HG03280 (cell line): ENCODE data around the gene STK32A.

Source experiments
- ATAC-seq: cut with Tn5 transposase; IDR thresholded peaks from one replicate; pipeline ENCODE4 v1.9.1; 2021; ENCODE audit warnings: mild to moderate bottlenecking, moderate library complexity; ENCODE audit not compliant: unreplicated experiment

STK32A gene

GRCh38 chr5:147248561-147248960 lies 13.7 kb downstream of the STK32A start:
- no peak for ATAC-seq

- no peak for ATAC-seq
Measured at GRCh38 chr5:147259837-147260236, 25.0 kb downstream of the STK32A start.

GRCh38 chr5:147267082-147267832 lies 32.4 kb downstream of the STK32A start:
- ATAC-seq, result no peak

- no peak for ATAC-seq
Measured at GRCh38 chr5:147276497-147276896, 41.7 kb downstream of the STK32A start.

GRCh38 chr5:147286296-147286695 lies 51.5 kb downstream of the STK32A start:
- ATAC-seq, result no peak

- no peak for ATAC-seq
Measured at GRCh38 chr5:147287110-147287509, 52.3 kb downstream of the STK32A start.

GRCh38 chr5:147290261-147290660 lies 55.4 kb downstream of the STK32A start:
- ATAC-seq, result no peak

- ATAC-seq, result no peak
Measured at GRCh38 chr5:147303251-147303650, 68.4 kb downstream of the STK32A start.

GRCh38 chr5:147303976-147304375 lies 69.2 kb downstream of the STK32A start:
- ATAC-seq, result no peak

GRCh38 chr5:147305147-147305546 lies 70.3 kb downstream of the STK32A start:
- no peak for ATAC-seq

GRCh38 chr5:147306351-147306750 lies 71.5 kb downstream of the STK32A start:
- ATAC-seq, result no peak

- no peak for ATAC-seq
Measured at GRCh38 chr5:147307170-147307569, 72.3 kb downstream of the STK32A start.

- ATAC-seq, result no peak
Measured at GRCh38 chr5:147309621-147310020, 74.8 kb downstream of the STK32A start.

GRCh38 chr5:147310059-147310704 lies 75.4 kb downstream of the STK32A start:
- ATAC-seq, result no peak

- no peak for ATAC-seq
Measured at GRCh38 chr5:147317978-147318684, 83.3 kb downstream of the STK32A start.

- ATAC-seq, result no peak
Measured at GRCh38 chr5:147321569-147321968, 86.7 kb downstream of the STK32A start.

GRCh38 chr5:147327421-147327820 lies 92.6 kb downstream of the STK32A start:
- ATAC-seq, result no peak

GRCh38 chr5:147327905-147328304 lies 93.1 kb downstream of the STK32A start:
- no peak for ATAC-seq

- no peak for ATAC-seq
Measured at GRCh38 chr5:147332658-147333057, 97.8 kb downstream of the STK32A start.

GRCh38 chr5:147336876-147337275 lies 102.0 kb downstream of the STK32A start:
- no peak for ATAC-seq

- no peak for ATAC-seq
Measured at GRCh38 chr5:147339313-147339712, 104.5 kb downstream of the STK32A start.

- ATAC-seq, result no peak
Measured at GRCh38 chr5:147340941-147341340, 106.1 kb downstream of the STK32A start.
